HAP-1 (cell line): ENCODE data around the gene KRT1.
"Not testable (repeated sequence)": the region's sequence is repeated elsewhere in the genome, so short reads cannot be mapped to it uniquely, and the experiment has no call there.

Experiments
- DNase-seq, 2 experiments: peaks; one replicate each; pipeline ENCODE4 v3.0.0-alpha.2; 2016 to 2020; ENCODE audit warnings: low spot score in 2 of 2
- H3K27me3 ChIP-seq: fragments of 250-450 bp; sonication (Bioruptor Pico); 2 replicates; pipeline ENCODE4 v1.5.1; 2020; ENCODE audit warnings: low read depth, mild to moderate bottlenecking, moderate library complexity
- H3K36me3 ChIP-seq: fragments of 250-450 bp; sonication (Bioruptor Pico); replicated peaks from 2 replicates; pipeline ENCODE4 v1.5.1; 2020; ENCODE audit warnings: mild to moderate bottlenecking
- H3K4me1 ChIP-seq: fragments of 250-450 bp; sonication (Bioruptor Pico); 2 replicates; pipeline ENCODE4 v1.5.1; 2020; ENCODE audit warnings: mild to moderate bottlenecking
- H3K4me3 ChIP-seq: fragments of 250-450 bp; sonication (Bioruptor Pico); 2 replicates; pipeline ENCODE4 v1.5.1; 2020; ENCODE audit warnings: mild to moderate bottlenecking, moderate library complexity
- H3K9me3 ChIP-seq: fragments of 250-450 bp; sonication (Bioruptor Pico); 2 replicates; pipeline ENCODE4 v1.5.1; 2020; ENCODE audit warnings: mild to moderate bottlenecking, moderate library complexity
- in situ Hi-C: fragments of 300-500 bp; cut with MboI; formaldehyde crosslinking; loops from 3 replicates; pipeline ENCODE4 v1.14.3; 2020; ENCODE audit warnings: low sequenced_read_pairs, inconsistent platforms, mixed read lengths

KRT1 gene

DNA sequence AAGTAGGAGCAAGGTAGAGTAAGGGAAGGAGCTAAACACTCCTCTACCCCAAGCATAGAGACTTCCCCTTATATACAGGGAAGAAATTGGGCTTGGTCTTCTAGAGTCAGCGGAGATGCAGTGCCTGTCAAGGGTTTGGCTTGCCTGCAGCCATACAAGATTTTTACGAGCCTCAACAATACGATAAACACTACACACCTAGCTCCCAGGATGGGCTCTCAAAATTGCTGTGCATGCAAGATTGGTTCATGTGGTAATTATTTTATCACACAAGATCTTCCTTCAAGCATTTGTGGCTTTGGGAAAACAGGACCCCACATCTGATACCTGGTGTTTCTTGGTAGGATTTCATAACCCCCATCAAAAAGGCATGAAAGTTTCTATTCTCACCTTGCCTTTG is at the start of gene KRT1:
Gene KRT1, minus strand, starts transcription at position 45 of the 400 bp plus-strand sequence. CDS start 59 bp downstream, outside the sequence.
- DNase-seq: no peak
- H3K4me1 ChIP-seq: no peaks in the 10 kb centered on the region
- H3K27me3 ChIP-seq: 0 out of 2 replicates have a peak, but pooled peaks cover 2% of the 10 kb centered on the region
- no peak within 1 kb of the TSS for H3K4me3 ChIP-seq
- no peaks in the 10 kb centered on the region for H3K9me3 ChIP-seq
- H3K36me3 ChIP-seq: no peaks in the 10 kb centered on the region
- in situ Hi-C loops: no loop called here

GRCh38 chr12:52729147-52729546 is 48.9 kb upstream of the KRT1 start:
- H3K27me3 ChIP-seq: peaks cover 14% of the 10 kb centered on the region
- in situ Hi-C loops: no loop called here

DNA sequence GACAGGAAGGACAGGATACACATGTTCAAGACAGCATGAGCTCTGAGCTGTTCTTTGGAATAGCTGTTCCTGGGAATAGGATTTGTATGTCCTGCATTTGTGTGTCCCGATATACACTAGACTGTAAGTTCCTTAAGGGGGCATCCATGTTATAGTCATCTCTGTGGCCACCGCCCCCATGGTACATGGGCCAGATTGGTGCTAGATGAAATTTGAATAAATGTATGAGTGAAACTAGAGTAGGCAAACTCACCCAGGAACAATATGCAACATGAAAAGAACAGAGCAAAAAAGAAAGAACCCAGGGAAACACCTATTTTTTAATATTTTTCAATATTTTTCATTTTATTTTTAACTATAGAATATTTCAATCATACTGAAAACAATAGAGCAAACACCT is 48.2 kb upstream of the KRT1 start:
- Histone ChIP-seq H3K27me3 (peaks cover 14% of the 10 kb centered on the region), H3K36me3 (no peaks in the 10 kb centered on the region), H3K4me3 (no peak overlapping the region), H3K9me3 (no peaks in the 10 kb centered on the region), H3K4me1 (no peaks in the 10 kb centered on the region)
- DNase-seq: no peak
- in situ Hi-C loops: no loop called here

More at GRCh38 chr12:52729147-52729546, 48.9 kb upstream of the KRT1 start:
- H3K4me3 ChIP-seq: no peak overlapping the region
- no peak for DNase-seq
- H3K4me1 ChIP-seq: no peaks in the 10 kb centered on the region
- H3K36me3 ChIP-seq: no peaks in the 10 kb centered on the region
- no peaks in the 10 kb centered on the region for H3K9me3 ChIP-seq

- no peak for DNase-seq
- no peak overlapping the region for H3K4me3 ChIP-seq
- peaks cover 14% of the 10 kb centered on the region for H3K27me3 ChIP-seq
- in situ Hi-C loops: no loop called here
- H3K9me3 ChIP-seq: no peaks in the 10 kb centered on the region
- no peaks in the 10 kb centered on the region for H3K4me1 ChIP-seq
- H3K36me3 ChIP-seq: no peaks in the 10 kb centered on the region
Observed at GRCh38 chr12:52727037-52727436, 46.8 kb upstream of the KRT1 start.

- H3K36me3 ChIP-seq: no peaks in the 10 kb centered on the region
- no peaks in the 10 kb centered on the region for H3K9me3 ChIP-seq
- no peaks in the 10 kb centered on the region for H3K4me1 ChIP-seq
- in situ Hi-C loops: no loop called here
- DNase-seq: no peak
- H3K4me3 ChIP-seq: no peak overlapping the region
- peaks cover 14% of the 10 kb centered on the region for H3K27me3 ChIP-seq
Observed at GRCh38 chr12:52726451-52726850, 46.2 kb upstream of the KRT1 start.

- Histone ChIP-seq H3K4me3 (no peak overlapping the region), H3K27me3 (peaks cover 8% of the 10 kb centered on the region), H3K36me3 (no peaks in the 10 kb centered on the region), H3K4me1 (no peaks in the 10 kb centered on the region), H3K9me3 (no peaks in the 10 kb centered on the region)
- no peak for DNase-seq
- in situ Hi-C loops: no loop called here
Observed at GRCh38 chr12:52724384-52724783, 44.2 kb upstream of the KRT1 start.

DNA sequence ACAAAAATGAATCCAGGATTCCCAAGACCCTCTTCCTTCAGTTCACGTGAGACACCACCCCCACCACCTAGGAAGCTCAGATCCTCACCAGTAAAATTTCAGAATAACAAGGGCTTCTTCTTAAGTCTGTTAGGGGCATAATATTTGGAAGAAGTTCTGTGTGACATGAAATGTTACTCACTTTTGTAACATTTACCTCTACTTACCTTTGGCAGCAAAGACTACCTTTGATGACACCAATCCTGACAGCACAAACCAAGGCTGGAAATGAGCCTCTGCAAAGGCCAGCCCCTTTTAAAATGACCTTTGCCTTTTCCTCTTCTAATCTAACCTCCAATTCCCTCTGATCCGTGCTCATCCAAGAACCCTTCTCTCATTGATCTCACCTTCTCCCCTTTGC is 42.5 kb upstream of the KRT1 start:
- H3K4me3 ChIP-seq: no peak overlapping the region
- no peaks in the 10 kb centered on the region for H3K4me1 ChIP-seq
- in situ Hi-C loops: no loop called here
- H3K36me3 ChIP-seq: no peaks in the 10 kb centered on the region
- no peak for DNase-seq
- no peaks in the 10 kb centered on the region for H3K27me3 ChIP-seq
- no peaks in the 10 kb centered on the region for H3K9me3 ChIP-seq

- Histone ChIP-seq H3K27me3 (no peaks in the 10 kb centered on the region), H3K4me1 (no peaks in the 10 kb centered on the region), H3K36me3 (no peaks in the 10 kb centered on the region), H3K4me3 (no peak overlapping the region), H3K9me3 (no peaks in the 10 kb centered on the region)
- in situ Hi-C loops: no loop called here
- DNase-seq: no peak
Observed at GRCh38 chr12:52721838-52722470, 41.7 kb upstream of the KRT1 start.

GRCh38 chr12:52720365-52720886 is 40.2 kb upstream of the KRT1 start:
- in situ Hi-C loops: no loop called here
- no peak overlapping the region for H3K4me3 ChIP-seq
- no peak for DNase-seq

GRCh38 chr12:52716061-52716460 is 35.9 kb upstream of the KRT1 start:
- Histone ChIP-seq H3K9me3 (no peaks in the 10 kb centered on the region), H3K36me3 (no peaks in the 10 kb centered on the region), H3K27me3 (peaks cover 39% of the 10 kb centered on the region), H3K4me3 (no peak overlapping the region), H3K4me1 (no peaks in the 10 kb centered on the region)
- no peak for DNase-seq
- in situ Hi-C loops: no loop called here

More at GRCh38 chr12:52720365-52720886, 40.2 kb upstream of the KRT1 start:
- H3K4me1 ChIP-seq: no peaks in the 10 kb centered on the region
- H3K36me3 ChIP-seq: no peaks in the 10 kb centered on the region
- peaks cover 10% of the 10 kb centered on the region for H3K27me3 ChIP-seq
- no peaks in the 10 kb centered on the region for H3K9me3 ChIP-seq

- in situ Hi-C loops: no loop called here
- no peaks in the 10 kb centered on the region for H3K9me3 ChIP-seq
- no peaks in the 10 kb centered on the region for H3K4me1 ChIP-seq
- peaks cover 39% of the 10 kb centered on the region for H3K27me3 ChIP-seq
- no peaks in the 10 kb centered on the region for H3K36me3 ChIP-seq
- H3K4me3 ChIP-seq: no peak overlapping the region
- DNase-seq: no peak
Observed at GRCh38 chr12:52715416-52715815, 35.2 kb upstream of the KRT1 start.

- H3K4me1 ChIP-seq: no peaks in the 10 kb centered on the region
- no peak for DNase-seq
- H3K36me3 ChIP-seq: no peaks in the 10 kb centered on the region
- in situ Hi-C loops: no loop called here
- no peaks in the 10 kb centered on the region for H3K9me3 ChIP-seq
- peaks cover 39% of the 10 kb centered on the region for H3K27me3 ChIP-seq
- H3K4me3 ChIP-seq: no peak overlapping the region
Observed at GRCh38 chr12:52714887-52715281, 34.7 kb upstream of the KRT1 start.

GRCh38 chr12:52713960-52714886 is 34.0 kb upstream of the KRT1 start:
- Histone ChIP-seq H3K36me3 (no peaks in the 10 kb centered on the region), H3K4me3 (no peak overlapping the region), H3K9me3 (no peaks in the 10 kb centered on the region), H3K27me3 (peaks cover 39% of the 10 kb centered on the region), H3K4me1 (no peaks in the 10 kb centered on the region)
- no peak for DNase-seq
- in situ Hi-C loops: no loop called here

DNA sequence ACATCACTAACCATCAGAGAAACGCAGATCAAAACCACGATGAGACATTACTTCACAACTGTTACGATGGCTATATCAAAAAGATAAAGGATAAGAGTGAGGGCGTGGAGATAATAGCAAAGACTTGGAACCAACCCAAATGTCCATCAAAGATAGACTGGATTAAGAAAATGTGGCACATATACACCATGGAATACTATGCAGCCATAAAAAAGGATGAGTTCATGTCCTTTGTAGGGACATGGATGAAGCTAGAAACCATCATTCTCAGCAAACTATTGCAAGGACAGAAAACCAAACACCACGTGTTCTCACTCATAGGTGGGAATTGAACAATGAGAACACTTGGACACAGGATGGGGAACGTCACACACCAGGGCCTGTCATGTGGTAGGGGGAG is 31.9 kb upstream of the KRT1 start:
- H3K4me1 ChIP-seq, in situ Hi-C loops, DNase-seq, H3K9me3 ChIP-seq, H3K36me3 ChIP-seq, H3K4me3 ChIP-seq: not testable (repeated sequence)
- peaks cover 39% of the 10 kb centered on the region for H3K27me3 ChIP-seq
